ACHN (cell line): Measurements from ENCODE around the gene MAGI2.

ENCODE experiments used
- DNase-seq: peaks from one replicate; pipeline ENCODE4 v3.0.0-alpha.2; 2015
- in situ Hi-C: cut with HindIII; loops from 2 replicates; pipeline ENCODE4 v1.10.0; 2017; ENCODE audit warnings: low sequenced_read_pairs, low pct_ligation_motif_present, low pct_unique_long_range_greater_than_20kb

MAGI2 gene

GRCh38 chr7:78835897-78836296 is 617.6 kb downstream of the MAGI2 start:
- in situ Hi-C loops, result no loop called here
- no peak for DNase-seq

- in situ Hi-C loops, result no loop called here
- DNase-seq, result no peak
Observed at GRCh38 chr7:78828317-78828716, 625.1 kb downstream of the MAGI2 start.

- in situ Hi-C loops, result no loop called here
Observed at GRCh38 chr7:78803501-78804127, 649.9 kb downstream of the MAGI2 start.

GRCh38 chr7:78794101-78794500 is 659.4 kb downstream of the MAGI2 start:
- DNase-seq, result no peak
- in situ Hi-C loops, result no loop called here

More at GRCh38 chr7:78803501-78804127, 649.9 kb downstream of the MAGI2 start:
- no peak for DNase-seq

GRCh38 chr7:78792624-78793023 is 660.8 kb downstream of the MAGI2 start:
- in situ Hi-C loops, result no loop called here
- no peak for DNase-seq

- DNase-seq, result no peak
- in situ Hi-C loops, result no loop called here
Observed at GRCh38 chr7:78792006-78792405, 661.5 kb downstream of the MAGI2 start.

GRCh38 chr7:78788464-78788863 is 665.0 kb downstream of the MAGI2 start:
- in situ Hi-C loops, result no loop called here
- DNase-seq, result no peak

- in situ Hi-C loops, result no loop called here
- DNase-seq, result no peak
Observed at GRCh38 chr7:78787854-78788253, 665.6 kb downstream of the MAGI2 start.

- in situ Hi-C loops, result no loop called here
- DNase-seq, result no peak
Observed at GRCh38 chr7:78786055-78786454, 667.4 kb downstream of the MAGI2 start.

GRCh38 chr7:78783179-78783962 is 670.1 kb downstream of the MAGI2 start:
- in situ Hi-C loops, result no loop called here
- no peak for DNase-seq

- in situ Hi-C loops, result no loop called here
Observed at GRCh38 chr7:78780560-78780959, 672.9 kb downstream of the MAGI2 start.

GRCh38 chr7:78779788-78780187 is 673.7 kb downstream of the MAGI2 start:
- DNase-seq, result peak; percentile 25
- in situ Hi-C loops, result no loop called here

More at GRCh38 chr7:78780560-78780959, 672.9 kb downstream of the MAGI2 start:
- DNase-seq, result no peak

GRCh38 chr7:78777829-78778228 is 675.6 kb downstream of the MAGI2 start:
- DNase-seq, result no peak

GRCh38 chr7:78770422-78771410 is 682.8 kb downstream of the MAGI2 start:
- in situ Hi-C loops, result no loop called here
- no peak for DNase-seq

More at GRCh38 chr7:78777829-78778228, 675.6 kb downstream of the MAGI2 start:
- in situ Hi-C loops, result no loop called here

GRCh38 chr7:78769481-78770101 is 683.9 kb downstream of the MAGI2 start:
- in situ Hi-C loops, result no loop called here
- DNase-seq, result no peak

- in situ Hi-C loops, result no loop called here
- no peak for DNase-seq
Observed at GRCh38 chr7:78768859-78769258, 684.6 kb downstream of the MAGI2 start.

GRCh38 chr7:78765943-78766729 is 687.3 kb downstream of the MAGI2 start:
- in situ Hi-C loops, result no loop called here
- no peak for DNase-seq

GRCh38 chr7:78764571-78764970 is 688.9 kb downstream of the MAGI2 start:
- in situ Hi-C loops, result no loop called here
- no peak for DNase-seq
